ENCODE data around the gene GPRIN3.

The GPRIN3 gene

DNA sequence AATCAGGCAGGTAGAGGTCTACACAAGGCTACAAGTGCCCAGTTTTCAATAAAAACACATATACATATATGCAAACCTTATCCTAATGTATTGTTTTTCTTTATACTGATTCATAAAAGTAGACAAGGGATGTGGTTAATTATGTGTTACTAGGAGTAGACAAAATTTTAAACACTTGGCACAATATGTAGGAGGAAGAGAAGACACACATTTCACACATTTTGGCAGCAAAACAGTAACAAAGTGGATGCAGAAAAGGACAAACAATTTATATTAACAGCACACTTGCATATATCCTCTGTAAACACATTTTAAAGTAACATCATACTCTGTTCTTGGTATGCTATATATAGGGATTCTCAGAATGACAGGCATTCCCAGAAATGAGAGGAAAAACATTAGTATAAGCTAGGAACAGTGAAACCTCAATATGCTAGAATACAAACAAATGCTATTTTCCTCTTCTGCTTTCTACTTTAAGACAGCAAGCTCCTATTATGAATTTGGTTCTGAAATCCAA, 63.8 kb downstream of the GPRIN3 start:
- H3K4me1 Mint-ChIP-seq = peaks cover 37% of the 10 kb centered on the region
- no peaks in the 10 kb centered on the region for H3K9me3 Mint-ChIP-seq
- DNase-seq (ENCODE audit: low spot score in 2 of 2) (no peak), ATAC-seq (no peak)
- peaks cover 63% of the 10 kb centered on the region for H3K36me3 Mint-ChIP-seq
- peak overlapping the region; percentile 51 for H3K4me3 Mint-ChIP-seq
- H3K27ac Mint-ChIP-seq = peak overlapping the region; percentile 90

DNA sequence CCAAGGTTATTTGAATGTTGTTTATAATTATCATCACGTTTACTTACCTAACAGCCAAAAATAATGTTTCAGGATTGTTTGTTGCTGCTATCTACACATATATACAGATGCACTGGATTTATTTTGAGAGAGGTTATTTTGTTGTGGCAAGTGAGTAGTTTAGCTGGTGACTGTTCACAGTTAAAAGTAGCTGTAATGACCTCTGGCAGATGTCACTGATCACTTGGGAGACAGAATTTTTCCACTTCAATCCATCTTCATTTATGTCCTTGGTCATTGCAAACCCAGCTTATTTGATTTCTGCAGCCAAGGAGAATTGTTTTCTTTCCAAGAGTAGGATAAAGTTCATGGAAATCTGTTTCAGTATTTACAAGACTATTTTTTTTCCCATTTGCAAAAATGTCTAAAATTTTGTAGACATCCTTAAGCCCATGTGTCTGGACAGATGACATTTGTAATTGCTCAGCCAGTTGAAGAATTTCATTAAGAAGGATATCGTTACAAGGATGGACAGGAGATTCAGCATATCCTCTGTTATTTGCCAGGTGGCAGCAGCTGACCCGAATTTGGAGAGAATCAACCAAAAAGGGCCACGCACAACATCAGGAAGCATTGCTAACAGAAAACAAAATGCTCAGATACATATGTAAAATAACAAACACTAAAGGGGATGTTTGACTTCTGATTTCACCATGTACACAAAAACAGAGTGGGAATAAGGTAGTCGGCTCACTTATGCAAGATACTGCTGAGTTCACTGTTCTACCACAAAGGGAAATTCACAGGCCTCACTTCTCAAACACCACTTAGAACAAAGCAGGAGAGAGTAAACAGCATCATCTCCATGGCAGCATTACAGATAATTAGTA, 64.5 kb downstream of the GPRIN3 start:
- Mint-ChIP-seq H3K4me3 (peak overlapping the region; percentile 51), H3K36me3 (peaks cover 61% of the 10 kb centered on the region), H3K9me3 (no peaks in the 10 kb centered on the region), H3K27ac (peak overlapping the region; percentile 90), H3K4me1 (peaks cover 34% of the 10 kb centered on the region)
- ATAC-seq = peak; percentile 92
- DNase-seq (ENCODE audit: low spot score in 2 of 2) = no peak

DNA sequence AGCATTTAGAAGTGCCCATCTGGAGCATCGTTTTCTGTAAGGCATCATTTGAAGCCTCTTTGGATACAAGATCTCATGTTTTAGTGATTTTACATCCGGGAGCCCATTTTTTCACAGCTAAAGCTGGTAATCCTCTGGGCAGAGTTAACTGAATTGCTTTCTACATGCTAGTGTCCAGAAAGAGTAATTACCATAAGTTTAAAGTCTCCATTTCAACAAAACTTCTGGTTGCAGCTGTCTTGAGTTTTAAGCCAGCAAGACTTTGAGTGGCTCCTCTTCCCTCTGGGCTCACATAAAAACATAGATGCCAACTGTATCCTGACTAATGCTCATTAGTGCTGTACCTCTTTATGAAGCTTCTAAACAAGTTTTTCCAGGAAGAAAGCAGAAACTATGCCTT, 65.4 kb downstream of the GPRIN3 start:
- H3K4me3 Mint-ChIP-seq = no peak overlapping the region
- peaks cover 53% of the 10 kb centered on the region for H3K36me3 Mint-ChIP-seq
- peaks cover 26% of the 10 kb centered on the region for H3K4me1 Mint-ChIP-seq
- DNase-seq (ENCODE audit: low spot score in 2 of 2) = no peak
- no peaks in the 10 kb centered on the region for H3K9me3 Mint-ChIP-seq
- peak overlapping the region; percentile 90 for H3K27ac Mint-ChIP-seq
- ATAC-seq = no peak

DNA sequence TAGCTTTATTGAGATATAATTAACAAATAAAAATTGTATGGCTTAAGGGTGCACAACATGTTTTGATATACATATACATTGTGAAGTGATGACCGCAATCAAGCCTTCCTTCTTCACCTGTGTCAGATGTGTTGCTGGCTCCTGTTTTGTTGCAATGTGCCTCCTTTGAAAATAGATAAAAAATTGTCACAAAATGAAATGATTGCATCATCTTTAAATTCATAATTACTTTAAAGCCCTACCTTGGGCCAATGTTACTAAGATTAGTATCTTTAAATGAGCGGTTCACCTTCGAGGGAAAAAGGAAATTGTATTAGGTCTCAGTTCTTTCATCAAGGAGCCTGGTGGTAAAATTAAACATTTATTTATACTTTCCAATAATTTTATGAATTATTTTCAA, 77.3 kb downstream of the GPRIN3 start:
- H3K36me3 Mint-ChIP-seq = peaks cover 1% of the 10 kb centered on the region
- no peak for DNase-seq (ENCODE audit: low spot score in 2 of 2)
- peaks cover 8% of the 10 kb centered on the region for H3K4me1 Mint-ChIP-seq
- H3K4me3 Mint-ChIP-seq = no peak overlapping the region
- no peak for ATAC-seq
- H3K9me3 Mint-ChIP-seq = no peaks in the 10 kb centered on the region
- no peak overlapping the region for H3K27ac Mint-ChIP-seq

DNA sequence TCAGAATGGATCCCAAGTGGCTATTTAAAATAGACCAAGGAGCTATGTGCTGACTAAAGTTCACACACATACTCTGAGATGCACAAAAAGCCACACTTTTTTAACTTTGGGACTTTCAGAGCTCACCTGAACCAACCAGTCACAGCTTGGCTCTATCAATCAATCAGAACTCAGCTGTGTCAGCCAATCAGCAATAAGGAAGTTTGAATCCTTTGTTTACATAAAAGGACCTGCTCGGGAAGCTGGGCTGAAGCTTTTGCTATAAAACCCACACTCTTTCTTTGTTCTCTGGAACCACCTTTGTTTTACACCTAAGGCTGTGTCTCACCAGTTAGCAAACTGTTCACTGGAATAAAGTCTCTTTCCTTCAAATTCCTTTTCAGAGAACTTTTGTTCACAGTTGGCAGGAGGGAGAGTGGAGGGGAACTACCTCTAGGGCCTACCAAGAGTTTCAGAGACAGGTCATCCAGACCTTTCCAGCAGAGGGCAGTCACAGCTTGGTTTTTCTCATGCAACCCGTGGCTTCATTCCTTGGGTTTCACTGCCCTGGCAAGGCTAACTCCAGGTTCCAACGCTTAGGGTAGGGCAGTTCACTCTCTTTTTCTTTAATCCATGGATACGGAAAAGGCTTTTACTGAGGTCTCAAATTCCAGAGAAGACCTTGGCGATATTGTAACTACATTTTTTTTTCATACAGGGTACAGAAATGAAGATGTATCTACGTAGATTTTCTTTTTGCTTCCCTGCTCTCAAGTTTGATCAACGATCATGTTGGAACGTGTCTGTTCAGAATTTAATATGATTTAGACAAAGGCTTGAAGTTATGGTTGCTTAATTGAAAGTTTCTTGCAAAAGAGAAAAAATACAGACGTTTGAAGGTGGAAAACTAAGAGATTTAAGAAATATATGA, 80.7 kb downstream of the GPRIN3 start:
- Mint-ChIP-seq H3K9me3 (no peaks in the 10 kb centered on the region), H3K36me3 (no peaks in the 10 kb centered on the region), H3K27ac (no peak overlapping the region), H3K4me1 (peaks cover 18% of the 10 kb centered on the region), H3K4me3 (peak overlapping the region; percentile 22)
- DNase-seq (ENCODE audit: low spot score in 2 of 2) = peak; percentile 59 to 80
- ATAC-seq = peak; percentile 80

DNA sequence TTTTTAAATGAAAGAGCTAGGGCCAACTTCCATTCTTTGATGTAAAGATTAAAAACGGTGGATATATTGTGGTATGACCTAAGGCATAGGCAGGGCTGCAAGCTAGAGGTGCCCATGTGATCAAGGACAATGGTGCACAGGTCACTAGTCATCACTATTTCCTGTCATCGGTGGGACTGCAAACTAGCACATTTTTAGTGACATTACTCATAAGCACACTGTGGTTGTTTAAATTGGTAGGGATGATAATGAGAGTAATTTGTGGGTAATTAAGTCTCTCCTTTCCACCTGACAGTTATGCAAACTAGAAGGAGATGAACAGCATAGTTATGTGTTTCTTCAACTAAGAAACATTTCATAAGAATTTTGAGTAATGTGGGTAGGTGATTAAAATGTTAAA, 85.4 kb downstream of the GPRIN3 start:
- Mint-ChIP-seq H3K4me3 (no peak overlapping the region), H3K9me3 (no peaks in the 10 kb centered on the region), H3K4me1 (peaks cover 19% of the 10 kb centered on the region), H3K27ac (no peak overlapping the region), H3K36me3 (no peaks in the 10 kb centered on the region)
- DNase-seq (ENCODE audit: low spot score in 2 of 2) (no peak), ATAC-seq (peak; percentile 97)

DNA sequence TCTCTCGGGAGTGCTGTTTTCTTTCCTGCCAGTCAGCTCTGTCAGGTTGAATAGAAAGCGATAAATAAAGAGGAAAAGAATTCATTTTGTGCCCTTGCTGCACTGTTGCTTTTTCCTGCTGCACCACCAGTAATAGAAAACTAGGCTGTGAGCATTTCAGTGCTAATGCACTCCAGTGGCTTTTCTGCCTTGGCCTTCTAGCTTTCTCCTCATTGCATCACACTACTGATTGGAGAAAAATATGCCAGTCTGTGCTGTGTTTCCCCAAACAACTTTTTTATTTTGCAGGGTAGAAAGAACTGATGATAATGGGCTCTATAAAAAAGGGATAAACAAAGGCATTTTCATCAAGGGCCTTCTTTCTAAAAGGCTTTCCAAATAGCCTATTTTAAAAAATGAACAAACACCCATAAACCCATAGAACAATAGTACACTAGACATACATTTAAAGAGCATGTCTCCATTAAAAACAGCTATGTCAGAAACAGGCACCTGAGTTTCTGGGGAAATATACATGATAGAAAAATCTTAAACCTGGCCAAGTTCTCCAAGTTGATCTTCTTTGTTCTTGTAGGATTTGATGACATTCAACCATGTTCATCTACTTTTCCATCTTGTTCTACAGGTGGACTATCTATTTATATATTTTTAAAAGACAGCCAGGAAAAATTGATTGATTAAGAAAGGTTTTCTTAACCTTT, 86.3 kb downstream of the GPRIN3 start:
- DNase-seq (ENCODE audit: low spot score in 2 of 2) (no peak), ATAC-seq (no peak)
- no peak overlapping the region for H3K27ac Mint-ChIP-seq
- no peaks in the 10 kb centered on the region for H3K36me3 Mint-ChIP-seq
- no peaks in the 10 kb centered on the region for H3K9me3 Mint-ChIP-seq
- peaks cover 12% of the 10 kb centered on the region for H3K4me1 Mint-ChIP-seq
- H3K4me3 Mint-ChIP-seq = no peak overlapping the region

DNA sequence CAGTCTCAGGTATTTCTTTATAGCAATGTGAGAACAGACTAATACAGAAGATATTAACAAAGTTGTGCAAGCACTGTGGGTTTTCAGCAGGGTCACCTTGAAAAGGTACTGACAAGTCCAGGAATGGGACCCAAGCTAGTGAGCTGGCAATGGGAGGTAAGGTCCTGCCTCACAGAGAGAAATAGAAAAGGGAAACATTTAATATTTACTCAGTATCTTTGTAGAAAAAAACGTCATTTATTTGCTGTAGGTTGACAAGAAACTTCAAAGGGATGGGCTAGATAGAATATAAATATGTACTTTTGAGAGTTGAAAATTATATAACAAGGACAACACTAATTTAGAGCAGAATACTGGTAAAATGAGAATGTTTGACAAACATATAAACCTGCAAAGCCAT, 89.0 kb downstream of the GPRIN3 start:
- ATAC-seq (no peak), DNase-seq (ENCODE audit: low spot score in 2 of 2) (no peak)
- Mint-ChIP-seq H3K27ac (no peak overlapping the region), H3K9me3 (no peaks in the 10 kb centered on the region), H3K36me3 (no peaks in the 10 kb centered on the region), H3K4me1 (peaks cover 12% of the 10 kb centered on the region), H3K4me3 (no peak overlapping the region)

DNA sequence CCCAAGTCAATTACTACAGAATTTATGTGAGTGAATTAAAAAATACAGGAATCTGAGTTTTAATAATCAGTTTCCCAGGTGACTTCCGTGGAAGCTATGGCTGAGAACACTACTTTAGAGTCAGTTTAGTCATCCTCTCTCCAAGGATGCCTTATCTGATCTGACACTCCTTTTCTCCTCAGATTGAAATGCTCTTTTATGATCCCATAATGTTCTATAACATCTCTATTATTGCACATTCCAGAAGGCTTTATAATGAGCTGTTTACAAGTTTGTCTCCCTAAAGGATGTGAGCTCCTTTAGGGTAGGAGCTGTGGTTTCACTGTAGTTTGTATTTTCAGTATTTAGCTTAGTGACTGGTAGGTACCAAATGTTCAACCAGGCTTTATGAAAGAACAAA, 90.0 kb downstream of the GPRIN3 start:
- no peak overlapping the region for H3K4me3 Mint-ChIP-seq
- H3K9me3 Mint-ChIP-seq = no peaks in the 10 kb centered on the region
- H3K4me1 Mint-ChIP-seq = peaks cover 9% of the 10 kb centered on the region
- no peaks in the 10 kb centered on the region for H3K36me3 Mint-ChIP-seq
- DNase-seq (ENCODE audit: low spot score in 2 of 2) = no peak
- H3K27ac Mint-ChIP-seq = no peak overlapping the region
- no peak for ATAC-seq

DNA sequence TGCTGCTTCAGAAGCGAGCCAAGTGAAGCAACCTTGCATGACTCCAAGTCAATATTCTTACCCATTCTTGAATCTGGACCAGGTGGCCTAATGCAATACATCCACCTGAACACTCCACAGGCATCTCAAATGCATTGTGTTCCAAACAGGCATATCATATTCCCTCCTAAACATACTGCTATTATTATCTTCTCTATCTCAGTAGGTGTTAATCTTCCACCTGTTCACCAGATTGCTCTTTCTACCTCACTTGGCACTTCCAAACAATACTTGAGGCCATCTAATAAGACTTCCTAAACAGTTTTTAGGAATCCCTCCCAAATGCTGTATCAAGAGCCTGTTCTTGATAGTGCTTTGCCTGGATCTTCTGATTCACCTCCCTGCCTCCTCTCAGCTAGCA, 90.7 kb downstream of the GPRIN3 start:
- DNase-seq (ENCODE audit: low spot score in 2 of 2) (no peak), ATAC-seq (no peak)
- no peak overlapping the region for H3K4me3 Mint-ChIP-seq
- H3K27ac Mint-ChIP-seq = no peak overlapping the region
- no peaks in the 10 kb centered on the region for H3K36me3 Mint-ChIP-seq
- H3K9me3 Mint-ChIP-seq = no peaks in the 10 kb centered on the region
- H3K4me1 Mint-ChIP-seq = peaks cover 2% of the 10 kb centered on the region

DNA sequence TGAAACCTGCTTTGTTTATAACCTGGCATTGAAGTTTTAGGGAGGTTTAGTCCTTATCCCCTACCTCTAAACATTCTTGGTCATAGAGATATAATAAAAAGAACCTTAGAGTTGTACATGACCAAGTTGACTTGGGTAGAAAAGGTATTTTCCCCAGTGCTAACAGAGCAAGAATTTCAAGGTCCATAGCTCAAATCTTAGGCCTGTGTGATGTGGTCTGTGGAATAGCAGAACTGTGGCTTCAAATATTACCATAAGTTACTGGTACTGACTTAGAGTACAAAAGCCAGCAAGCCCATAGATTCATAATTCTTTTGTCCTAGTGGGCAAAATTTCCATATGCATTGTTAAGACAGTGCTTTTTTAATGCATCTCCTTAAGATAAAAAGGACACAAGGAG, 91.2 kb downstream of the GPRIN3 start:
- Mint-ChIP-seq H3K9me3 (no peaks in the 10 kb centered on the region), H3K4me3 (no peak overlapping the region), H3K36me3 (no peaks in the 10 kb centered on the region), H3K27ac (no peak overlapping the region), H3K4me1 (no peaks in the 10 kb centered on the region)
- no peak for DNase-seq (ENCODE audit: low spot score in 2 of 2)
- no peak for ATAC-seq

DNA sequence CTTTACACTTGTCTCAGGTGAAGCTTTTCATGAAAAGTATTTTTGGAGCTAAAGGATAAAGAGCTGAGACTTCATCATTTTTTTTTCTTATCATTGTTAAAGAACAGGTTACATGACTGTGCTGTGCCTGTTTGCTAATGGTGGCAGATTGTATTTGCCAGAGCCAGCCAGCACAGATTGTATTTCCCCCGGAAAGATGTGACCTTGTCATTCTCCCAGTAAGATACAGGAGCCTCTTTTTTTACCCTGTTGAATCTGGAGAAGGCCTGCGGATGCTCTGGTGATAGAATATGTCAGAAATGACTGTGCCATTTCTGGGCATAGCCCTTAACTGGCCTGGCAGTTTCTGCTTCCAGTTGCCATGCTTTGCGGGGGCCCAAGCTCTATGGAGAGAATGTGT, 91.9 kb downstream of the GPRIN3 start:
- no peaks in the 10 kb centered on the region for H3K4me1 Mint-ChIP-seq
- H3K27ac Mint-ChIP-seq = no peak overlapping the region
- ATAC-seq = no peak
- H3K36me3 Mint-ChIP-seq = no peaks in the 10 kb centered on the region
- no peak overlapping the region for H3K4me3 Mint-ChIP-seq
- H3K9me3 Mint-ChIP-seq = no peaks in the 10 kb centered on the region
- DNase-seq (ENCODE audit: low spot score in 2 of 2) = no peak

DNA sequence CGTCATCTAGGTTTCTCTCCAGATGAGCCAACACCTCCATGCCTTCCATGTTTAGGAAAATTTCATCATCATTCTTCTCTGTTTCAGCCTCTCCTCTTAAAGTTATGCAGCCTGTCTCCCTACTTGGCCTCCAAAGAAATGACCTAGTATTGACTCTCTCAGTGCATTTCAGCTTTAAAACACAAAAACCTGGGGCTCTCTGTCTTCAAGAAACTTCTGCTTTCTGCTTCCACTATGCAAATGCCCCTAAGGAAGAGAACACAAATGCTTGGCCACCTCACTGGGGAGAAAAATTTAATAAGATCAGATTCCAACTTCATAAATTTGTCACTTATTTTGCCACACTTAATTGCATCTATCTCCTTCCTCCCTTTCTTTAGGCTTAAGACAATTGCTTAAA, 93.3 kb downstream of the GPRIN3 start:
- no peak overlapping the region for H3K27ac Mint-ChIP-seq
- ATAC-seq (no peak), DNase-seq (ENCODE audit: low spot score in 2 of 2) (no peak)
- H3K4me1 Mint-ChIP-seq = no peaks in the 10 kb centered on the region
- no peak overlapping the region for H3K4me3 Mint-ChIP-seq
- H3K36me3 Mint-ChIP-seq = no peaks in the 10 kb centered on the region
- no peaks in the 10 kb centered on the region for H3K9me3 Mint-ChIP-seq

DNA sequence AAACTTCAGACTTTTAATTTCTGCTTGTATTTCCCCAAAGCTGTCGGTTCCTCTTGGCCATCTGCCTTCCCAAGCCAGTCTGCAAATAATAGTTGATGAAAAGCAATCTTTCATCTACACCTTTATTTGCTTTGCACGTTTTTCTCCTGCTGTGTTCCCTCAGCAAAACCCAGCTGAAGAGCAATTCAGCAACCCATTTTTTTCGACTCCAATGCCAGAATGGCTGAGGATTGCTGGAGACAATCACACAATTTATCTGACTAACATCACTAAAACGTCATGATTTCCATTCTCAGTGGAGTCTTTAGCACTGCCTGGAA, 94.3 kb downstream of the GPRIN3 start:
- no peak for DNase-seq (ENCODE audit: low spot score in 2 of 2)
- Mint-ChIP-seq H3K4me1 (no peaks in the 10 kb centered on the region), H3K27ac (no peak overlapping the region), H3K9me3 (no peaks in the 10 kb centered on the region), H3K4me3 (no peak overlapping the region), H3K36me3 (no peaks in the 10 kb centered on the region)
- ATAC-seq = no peak

DNA sequence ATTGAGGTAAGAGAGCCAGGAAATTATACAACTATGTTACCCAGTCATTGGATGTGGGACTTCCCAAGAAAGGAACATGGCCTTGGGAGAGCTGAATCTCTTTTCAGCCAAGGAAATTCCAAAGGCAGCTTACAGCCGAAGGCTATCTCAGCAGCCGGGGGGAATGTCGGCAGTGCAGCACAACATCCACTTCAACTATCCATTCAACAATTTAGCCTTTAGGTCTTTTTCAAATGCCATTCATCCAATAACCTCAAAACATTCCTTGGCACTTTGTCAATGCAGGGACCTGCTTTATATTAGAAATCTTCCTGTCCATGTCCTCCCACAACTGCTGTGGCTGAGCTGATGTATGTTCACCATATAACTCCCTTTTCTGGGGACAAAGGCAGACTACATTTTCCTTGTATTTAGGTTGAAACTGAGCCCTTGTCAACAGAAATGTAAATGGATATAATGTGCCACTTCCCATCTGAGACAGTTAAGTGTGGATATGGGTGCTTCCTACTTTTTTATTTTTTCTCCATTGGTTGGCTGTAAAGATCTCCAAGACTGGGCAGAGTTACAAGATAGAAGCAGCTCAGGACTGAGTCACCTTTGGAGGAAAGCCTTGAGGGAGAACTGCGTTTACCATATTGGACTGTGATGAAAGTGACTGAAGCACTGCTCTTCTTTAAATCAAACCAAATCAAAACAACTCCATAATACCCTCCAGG, 94.8 kb downstream of the GPRIN3 start:
- Mint-ChIP-seq H3K4me1 (no peaks in the 10 kb centered on the region), H3K9me3 (no peaks in the 10 kb centered on the region), H3K36me3 (no peaks in the 10 kb centered on the region), H3K4me3 (no peak overlapping the region), H3K27ac (no peak overlapping the region)
- DNase-seq (ENCODE audit: low spot score in 2 of 2) = no peak
- ATAC-seq = no peak
